Fibroblast of mammary gland (primary cell): ENCODE results near the gene PASD1.

Experiments used
- DNase-seq: peaks from one replicate; pipeline ENCODE4 v3.0.0-alpha.2; 2010; ENCODE audit warnings: low read depth
- H3K4me3 ChIP-seq: 2 replicates; pipeline ENCODE4 v1.5.1; 2011; ENCODE audit warnings: low read depth, mild to moderate bottlenecking, low read length, moderate library complexity; ENCODE audit not compliant: control insufficient read depth
- TF ChIP-seq, protein P1 (sequence below): conservative IDR thresholded peaks from 2 replicates; pipeline ENCODE4 v1.5.1; 2011; ENCODE audit warnings: low read depth, low read length, inconsistent platforms; ENCODE audit not compliant: control insufficient read depth, insufficient read depth

PASD1 gene

DNA sequence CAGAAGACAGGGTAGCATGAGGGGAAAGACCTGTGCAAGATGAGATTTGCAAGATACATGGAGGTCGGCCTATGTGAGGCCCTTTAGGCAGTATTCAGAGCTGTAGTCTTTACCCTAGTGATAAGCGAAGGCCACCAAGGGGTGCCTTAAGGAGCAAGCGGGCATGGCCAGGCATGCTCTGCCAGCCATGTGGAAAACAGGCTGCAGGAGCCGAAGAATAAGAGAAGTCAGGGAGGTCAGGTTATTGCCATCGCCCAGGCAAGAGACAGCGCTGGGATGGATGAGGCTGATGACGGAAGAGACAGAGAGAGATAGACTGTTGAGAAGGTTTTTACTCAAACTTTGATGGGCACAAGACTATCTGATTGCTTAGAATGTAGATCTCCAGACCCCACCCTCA, 145.3 kb downstream of the PASD1 start:
- no peak overlapping the region for H3K4me3 ChIP-seq
- TF ChIP-seq, protein P1, sequence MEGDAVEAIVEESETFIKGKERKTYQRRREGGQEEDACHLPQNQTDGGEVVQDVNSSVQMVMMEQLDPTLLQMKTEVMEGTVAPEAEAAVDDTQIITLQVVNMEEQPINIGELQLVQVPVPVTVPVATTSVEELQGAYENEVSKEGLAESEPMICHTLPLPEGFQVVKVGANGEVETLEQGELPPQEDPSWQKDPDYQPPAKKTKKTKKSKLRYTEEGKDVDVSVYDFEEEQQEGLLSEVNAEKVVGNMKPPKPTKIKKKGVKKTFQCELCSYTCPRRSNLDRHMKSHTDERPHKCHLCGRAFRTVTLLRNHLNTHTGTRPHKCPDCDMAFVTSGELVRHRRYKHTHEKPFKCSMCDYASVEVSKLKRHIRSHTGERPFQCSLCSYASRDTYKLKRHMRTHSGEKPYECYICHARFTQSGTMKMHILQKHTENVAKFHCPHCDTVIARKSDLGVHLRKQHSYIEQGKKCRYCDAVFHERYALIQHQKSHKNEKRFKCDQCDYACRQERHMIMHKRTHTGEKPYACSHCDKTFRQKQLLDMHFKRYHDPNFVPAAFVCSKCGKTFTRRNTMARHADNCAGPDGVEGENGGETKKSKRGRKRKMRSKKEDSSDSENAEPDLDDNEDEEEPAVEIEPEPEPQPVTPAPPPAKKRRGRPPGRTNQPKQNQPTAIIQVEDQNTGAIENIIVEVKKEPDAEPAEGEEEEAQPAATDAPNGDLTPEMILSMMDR = no peak
- no peak for DNase-seq

- TF ChIP-seq, protein P1 = no peak
- no peak overlapping the region for H3K4me3 ChIP-seq
- DNase-seq = peak; percentile 20
Observed at GRCh38 chrX:151710457-151710856, 147.0 kb downstream of the PASD1 start.

DNA sequence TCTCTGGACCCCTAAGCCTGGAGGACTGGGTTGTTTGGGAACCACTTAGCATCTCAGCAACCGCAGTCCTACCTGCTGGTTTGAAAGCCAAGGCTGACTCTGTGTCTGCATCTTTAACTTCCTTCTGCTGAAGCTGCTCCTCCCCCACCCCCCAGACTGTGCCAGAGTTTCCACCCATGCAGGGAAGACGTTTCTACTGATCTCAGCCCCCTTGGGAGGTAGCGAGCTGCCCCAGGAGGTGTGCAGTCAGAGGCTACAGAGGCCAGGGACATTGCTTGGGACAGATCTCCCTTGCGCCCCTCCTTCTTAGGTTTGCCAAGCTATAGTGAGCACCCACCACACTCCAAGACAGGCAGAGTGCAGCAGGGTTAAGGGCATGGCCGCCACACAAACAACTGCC, 147.7 kb downstream of the PASD1 start:
- no peak for DNase-seq
- TF ChIP-seq, protein P1 = no peak
- H3K4me3 ChIP-seq = no peak overlapping the region

- no peak for DNase-seq
- no peak overlapping the region for H3K4me3 ChIP-seq
- TF ChIP-seq, protein P1 = no peak
Observed at GRCh38 chrX:151711787-151712186, 148.3 kb downstream of the PASD1 start.

DNA sequence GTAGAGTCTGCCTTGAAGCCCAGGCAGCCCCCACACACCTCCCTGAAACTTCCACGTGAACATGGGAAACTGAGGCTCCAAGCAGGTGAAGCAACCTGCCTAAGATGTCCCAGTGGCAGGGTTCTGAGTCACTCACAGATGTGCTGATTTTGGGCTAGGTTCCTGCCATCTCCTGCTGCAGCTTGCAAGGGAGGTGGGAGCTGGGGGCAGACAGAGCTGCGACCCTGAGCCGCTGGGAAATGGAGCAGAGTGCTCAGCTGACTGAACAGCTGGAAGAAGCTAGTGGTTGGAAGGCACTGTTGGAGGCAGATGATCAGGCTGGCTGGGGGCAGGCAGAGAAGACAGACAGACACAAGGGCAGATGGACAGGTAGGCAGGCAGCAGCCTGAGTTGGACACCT, 148.8 kb downstream of the PASD1 start:
- TF ChIP-seq, protein P1 = no peak
- no peak for DNase-seq
- H3K4me3 ChIP-seq = no peak overlapping the region

- no peak for DNase-seq
- TF ChIP-seq, protein P1 = peak; percentile 46
- no peak overlapping the region for H3K4me3 ChIP-seq
Observed at GRCh38 chrX:151713849-151714248, 150.4 kb downstream of the PASD1 start.

- no peak overlapping the region for H3K4me3 ChIP-seq
- TF ChIP-seq, protein P1 = no peak
- DNase-seq = no peak
Observed at GRCh38 chrX:151714362-151714761, 150.9 kb downstream of the PASD1 start.
